Neural progenitor cell (in vitro differentiated cells): ENCODE measurements around the gene RND3. TPM values are rescaled to one million over a fixed set of nuclear protein-coding genes. Genes with fewer than 3 reads are reported as not detected.

Experiments used
- DNase-seq: peaks from one replicate; pipeline ENCODE4 v3.0.0-alpha.2; 2016; ENCODE audit warnings: low spot score
- H2AFZ ChIP-seq: fragments of 200-600 bp; sonication (generic); replicated peaks from 2 replicates; pipeline ENCODE4 v1.6.1; 2016; ENCODE audit warnings: antibody characterized with exemption
- H3F3A ChIP-seq: fragments of 200-600 bp; sonication (generic); 2 replicates; pipeline ENCODE4 v1.6.1; 2016; ENCODE audit warnings: antibody characterized with exemption, low read depth
- H3K27ac ChIP-seq: fragments of 200-600 bp; sonication (generic); 2 replicates; pipeline ENCODE4 v1.5.1; 2016; ENCODE audit warnings: mild to moderate bottlenecking
- H3K27me3 ChIP-seq: fragments of 200-600 bp; sonication (generic); 2 replicates; pipeline ENCODE4 v1.6.1; 2016; ENCODE audit warnings: mild to moderate bottlenecking, moderate library complexity
- H3K36me3 ChIP-seq: fragments of 200-600 bp; sonication (generic); 2 replicates; pipeline ENCODE4 v1.5.1; 2016
- H3K4me1 ChIP-seq: fragments of 200-600 bp; sonication (generic); 2 replicates; pipeline ENCODE4 v1.6.1; 2016; ENCODE audit warnings: mixed run types
- H3K4me2 ChIP-seq: fragments of 200-600 bp; sonication (generic); 2 replicates; pipeline ENCODE4 v1.6.1; 2016
- H3K4me3 ChIP-seq: fragments of 200-600 bp; sonication (generic); 2 replicates; pipeline ENCODE4 v1.5.1; 2016
- H3K79me2 ChIP-seq: fragments of 200-600 bp; sonication (generic); 2 replicates; pipeline ENCODE4 v1.6.1; 2016; ENCODE audit warnings: low read depth
- H3K9ac ChIP-seq: fragments of 200-600 bp; sonication (generic); 2 replicates; pipeline ENCODE4 v1.6.1; 2016
- H3K9me3 ChIP-seq: fragments of 200-600 bp; sonication (generic); 2 replicates; pipeline ENCODE4 v1.5.1; 2016; ENCODE audit warnings: low read depth
- H4K20me1 ChIP-seq: fragments of 200-600 bp; sonication (generic); 2 replicates; pipeline ENCODE4 v1.6.1; 2016; ENCODE audit warnings: low read depth
- H3K27ac Mint-ChIP-seq: 3 replicates; pipeline ENCODE4 v1.8.0; 2021; ENCODE audit warnings: mixed read lengths
- H3K27me3 Mint-ChIP-seq: 2 replicates; pipeline ENCODE4 v1.8.0; 2022; ENCODE audit warnings: low read depth, mild to moderate bottlenecking, inconsistent platforms, moderate library complexity, mixed read lengths; ENCODE audit not compliant: insufficient read depth
- H3K36me3 Mint-ChIP-seq: 3 replicates; pipeline ENCODE4 v1.8.0; 2021; ENCODE audit warnings: mixed read lengths
- H3K4me1 Mint-ChIP-seq: 3 replicates; pipeline ENCODE4 v1.8.0; 2021; ENCODE audit warnings: mixed read lengths
- H3K4me3 Mint-ChIP-seq: 3 replicates; pipeline ENCODE4 v1.8.0; 2021; ENCODE audit warnings: mild to moderate bottlenecking, moderate library complexity, mixed read lengths
- H3K9me3 Mint-ChIP-seq: 3 replicates; pipeline ENCODE4 v1.8.0; 2020; ENCODE audit warnings: mixed read lengths
- EZH2 ChIP-seq: fragments of 200-600 bp; sonication (generic); IDR thresholded peaks from 2 replicates; pipeline ENCODE4 v1.6.1; 2017; ENCODE audit warnings: antibody characterized with exemption, mild to moderate bottlenecking, moderate library complexity
- EZH2phosphoT487 ChIP-seq: fragments of 200-600 bp; sonication (generic); IDR thresholded peaks from 2 replicates; pipeline ENCODE4 v1.6.1; 2017; ENCODE audit warnings: antibody characterized with exemption
- total RNA-seq: library from RNA; depleted of rRNA; stranded (reverse); fragments of >200 nt; gene quantifications from 2 replicates; pipeline ENCODE4 v1.2.3, GENCODE V29; 2015; ENCODE audit warnings: low replicate concordance
- TF ChIP-seq, protein P1 (sequence below): fragments of 200-600 bp; sonication (generic); IDR thresholded peaks from 2 replicates; pipeline ENCODE4 v1.5.1; 2017; ENCODE audit warnings: antibody characterized with exemption, mild to moderate bottlenecking

RND3 gene
- total RNA-seq, 1 donor from 2014 or later: 4.0 TPM

DNA sequence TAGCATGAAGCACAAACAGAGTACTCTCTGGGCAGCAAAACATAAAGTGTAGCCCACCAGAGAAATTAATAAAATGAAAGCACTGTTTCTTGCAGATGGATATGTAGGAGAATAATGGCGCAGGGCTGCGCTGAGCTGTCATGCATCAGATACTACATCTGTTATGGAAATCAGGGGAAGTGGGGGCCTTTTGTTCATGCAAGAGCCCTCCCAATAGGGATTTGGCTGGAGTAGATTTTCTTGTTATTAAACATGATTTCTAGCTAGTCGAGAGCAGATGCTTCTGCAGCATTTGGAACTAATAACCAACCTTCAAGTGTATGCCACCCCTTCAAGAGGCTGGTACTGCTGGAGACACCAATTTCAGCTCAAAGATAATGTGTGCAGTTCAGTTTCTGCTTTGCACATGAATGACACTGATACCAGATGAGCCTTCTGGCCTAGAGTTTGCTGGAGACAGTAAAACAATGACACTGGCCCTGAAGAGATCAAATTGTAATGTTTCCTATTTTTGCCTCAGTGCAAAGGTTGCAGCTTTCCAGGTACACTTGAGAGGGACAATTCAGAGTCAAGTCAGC is 58.0 kb downstream of the RND3 start:
- Histone ChIP-seq H3K4me3 (no peak overlapping the region), H3K4me1 (peaks cover 9% of the 10 kb centered on the region), H3K27me3 (no peaks in the 10 kb centered on the region), H3F3A (peaks cover 8% of the 10 kb centered on the region), H3K27ac (no peak overlapping the region), H4K20me1 (no peaks in the 10 kb centered on the region), H3K9ac (no peak overlapping the region), H3K36me3 (no peaks in the 10 kb centered on the region), H3K4me2 (no peak overlapping the region), H3K79me2 (no peaks in the 10 kb centered on the region), H2AFZ (no peak overlapping the region), H3K9me3 (no peaks in the 10 kb centered on the region)
- H3K36me3 Mint-ChIP-seq: no peaks in the 10 kb centered on the region
- no peak for DNase-seq
- peaks cover 3% of the 10 kb centered on the region for H3K9me3 Mint-ChIP-seq
- H3K27ac Mint-ChIP-seq: peak overlapping the region; percentile 96
- no peak overlapping the region for H3K4me3 Mint-ChIP-seq
- H3K27me3 Mint-ChIP-seq: peaks cover 2% of the 10 kb centered on the region
- peaks cover 62% of the 10 kb centered on the region for H3K4me1 Mint-ChIP-seq
- TF ChIP-seq, protein P1, sequence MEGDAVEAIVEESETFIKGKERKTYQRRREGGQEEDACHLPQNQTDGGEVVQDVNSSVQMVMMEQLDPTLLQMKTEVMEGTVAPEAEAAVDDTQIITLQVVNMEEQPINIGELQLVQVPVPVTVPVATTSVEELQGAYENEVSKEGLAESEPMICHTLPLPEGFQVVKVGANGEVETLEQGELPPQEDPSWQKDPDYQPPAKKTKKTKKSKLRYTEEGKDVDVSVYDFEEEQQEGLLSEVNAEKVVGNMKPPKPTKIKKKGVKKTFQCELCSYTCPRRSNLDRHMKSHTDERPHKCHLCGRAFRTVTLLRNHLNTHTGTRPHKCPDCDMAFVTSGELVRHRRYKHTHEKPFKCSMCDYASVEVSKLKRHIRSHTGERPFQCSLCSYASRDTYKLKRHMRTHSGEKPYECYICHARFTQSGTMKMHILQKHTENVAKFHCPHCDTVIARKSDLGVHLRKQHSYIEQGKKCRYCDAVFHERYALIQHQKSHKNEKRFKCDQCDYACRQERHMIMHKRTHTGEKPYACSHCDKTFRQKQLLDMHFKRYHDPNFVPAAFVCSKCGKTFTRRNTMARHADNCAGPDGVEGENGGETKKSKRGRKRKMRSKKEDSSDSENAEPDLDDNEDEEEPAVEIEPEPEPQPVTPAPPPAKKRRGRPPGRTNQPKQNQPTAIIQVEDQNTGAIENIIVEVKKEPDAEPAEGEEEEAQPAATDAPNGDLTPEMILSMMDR: no peak
- TF ChIP-seq EZH2 (no peak), EZH2phosphoT487 (no peak)

DNA sequence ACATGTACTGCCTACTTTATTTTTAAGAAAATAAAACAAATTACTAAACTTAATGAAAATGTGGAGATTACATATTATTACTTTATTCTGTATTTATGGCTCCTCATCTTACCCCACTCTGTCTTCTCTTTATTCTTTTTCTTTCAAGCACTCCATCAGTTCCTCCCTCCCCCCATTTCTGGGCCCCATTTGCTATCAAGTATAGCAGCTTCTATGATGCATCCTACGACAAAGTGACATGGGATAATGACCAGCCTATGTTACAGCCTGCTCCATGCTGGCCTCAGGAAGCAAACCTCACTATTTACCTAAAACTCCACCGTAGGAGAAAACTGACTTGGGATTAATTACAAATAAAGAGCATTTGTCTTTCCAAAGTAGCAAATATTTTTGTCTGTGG is 58.8 kb downstream of the RND3 start:
- Histone ChIP-seq H3K9me3 (no peaks in the 10 kb centered on the region), H2AFZ (no peak overlapping the region), H3K4me3 (no peak overlapping the region), H3K27me3 (no peaks in the 10 kb centered on the region), H3K36me3 (no peaks in the 10 kb centered on the region), H3F3A (peaks cover 8% of the 10 kb centered on the region), H3K9ac (no peak overlapping the region), H3K27ac (no peak overlapping the region), H4K20me1 (no peaks in the 10 kb centered on the region), H3K79me2 (no peaks in the 10 kb centered on the region), H3K4me2 (no peak overlapping the region), H3K4me1 (peaks cover 9% of the 10 kb centered on the region)
- no peak overlapping the region for H3K4me3 Mint-ChIP-seq
- DNase-seq: no peak
- H3K36me3 Mint-ChIP-seq: no peaks in the 10 kb centered on the region
- H3K9me3 Mint-ChIP-seq: no peaks in the 10 kb centered on the region
- H3K4me1 Mint-ChIP-seq: peaks cover 66% of the 10 kb centered on the region
- TF ChIP-seq, protein P1: no peak
- H3K27ac Mint-ChIP-seq: peak overlapping the region; percentile 89
- H3K27me3 Mint-ChIP-seq: peaks cover 2% of the 10 kb centered on the region

DNA sequence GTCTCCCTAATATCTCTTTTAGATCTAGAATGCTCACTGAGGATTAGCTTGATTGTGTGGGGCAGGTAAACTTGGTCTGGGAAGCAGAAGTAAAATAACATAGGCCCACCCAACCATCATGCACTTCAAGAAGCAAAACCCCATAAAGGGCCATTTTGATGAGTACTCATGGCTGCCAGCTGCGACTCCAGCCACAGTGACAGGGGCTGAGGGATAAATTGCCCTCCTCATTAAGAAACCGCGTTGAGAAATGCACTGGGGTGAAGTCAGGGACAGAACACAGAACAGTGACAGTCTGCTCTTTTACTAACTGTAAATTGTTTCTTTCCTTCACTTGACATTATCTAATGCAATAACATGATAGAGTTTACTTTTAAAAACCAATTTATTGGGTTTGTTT is 60.2 kb downstream of the RND3 start:
- no peak overlapping the region for H3K4me2 ChIP-seq
- no peaks in the 10 kb centered on the region for H3K36me3 ChIP-seq
- DNase-seq: no peak
- H3K4me3 Mint-ChIP-seq: no peak overlapping the region
- H3K9me3 ChIP-seq: no peaks in the 10 kb centered on the region
- no peaks in the 10 kb centered on the region for H3K9me3 Mint-ChIP-seq
- H3K4me3 ChIP-seq: no peak overlapping the region
- H3K79me2 ChIP-seq: no peaks in the 10 kb centered on the region
- no peaks in the 10 kb centered on the region for H3K36me3 Mint-ChIP-seq
- peak overlapping the region; percentile 82 for H3K27ac Mint-ChIP-seq
- no peaks in the 10 kb centered on the region for H4K20me1 ChIP-seq
- peaks cover 4% of the 10 kb centered on the region for H3K27me3 Mint-ChIP-seq
- no peaks in the 10 kb centered on the region for H3K27me3 ChIP-seq
- peaks cover 62% of the 10 kb centered on the region for H3K4me1 Mint-ChIP-seq
- no peak overlapping the region for H3K9ac ChIP-seq
- H3K27ac ChIP-seq: no peak overlapping the region
- H2AFZ ChIP-seq: no peak overlapping the region
- peaks cover 9% of the 10 kb centered on the region for H3K4me1 ChIP-seq
- peaks cover 8% of the 10 kb centered on the region for H3F3A ChIP-seq
- TF ChIP-seq EZH2: no peak
- TF ChIP-seq, protein P1: no peak
- no peak for TF ChIP-seq EZH2phosphoT487
